ENCODE results near the gene DIAPH3. TPM values are rescaled to one million over a fixed set of nuclear protein-coding genes. Genes with fewer than 3 reads are reported as not detected.
A peak's percentile ranks its signal among the peaks of the same experiment; 100 is the strongest.

DIAPH3 gene
- total RNA-seq, 1 experiment from 2014 or later, result 27.6 TPM

GRCh38 chr13:59915252-59915651 lies 248.5 kb downstream of the DIAPH3 start (continued):
- TF ChIP-seq ARID4B (CRISPR knock-in tag; IDR thresholded peaks at IDR 0.05; ENCODE audit: borderline replicate concordance), result no peak
- TF ChIP-seq IRF2 (CRISPR knock-in tag; IDR thresholded peaks at IDR 0.05; ENCODE audit: borderline replicate concordance, low read depth), result no peak
- TF ChIP-seq USF1 (CRISPR knock-in tag; IDR thresholded peaks at IDR 0.05), result no peak
- no peak for TF ChIP-seq ZNF671 (CRISPR knock-in tag; IDR thresholded peaks at IDR 0.05)
- no peak for TF ChIP-seq JUN (CRISPR knock-in tag; IDR thresholded peaks at IDR 0.05)

GRCh38 chr13:59914556-59914955 lies 249.2 kb downstream of the DIAPH3 start:
- no peak for ATAC-seq
- no peak for TF ChIP-seq E2F5 (CRISPR knock-in tag; IDR thresholded peaks at IDR 0.05)
- no peak for TF ChIP-seq TP53 (CRISPR knock-in tag; IDR thresholded peaks at IDR 0.05)
- H3K9me3 Mint-ChIP-seq, result no peaks in the 10 kb centered on the region
- ChIA-PET POLR2A (no interaction called here), CTCF (no interaction called here)
- H3K4me1 Mint-ChIP-seq, result no peaks in the 10 kb centered on the region
- H3K27me3 Mint-ChIP-seq (ENCODE audit: low read depth), result no peaks in the 10 kb centered on the region
- H3K36me3 Mint-ChIP-seq, result no peaks in the 10 kb centered on the region
- H3K27ac Mint-ChIP-seq, result no peak overlapping the region
- no peak for DNase-seq (ENCODE audit: low spot score)
- H3K4me3 Mint-ChIP-seq, result no peak overlapping the region

- ChIA-PET CTCF (interaction anchor here (0.5 to 1.7 kb wide), 7 partner anchors 11 to 285 kb away, joined by 3 to 9 read pairs (median 3); no protein-coding TSS in a partner anchor), POLR2A (no interaction called here)
- Mint-ChIP-seq H3K4me3 (no peak overlapping the region), H3K9me3 (no peaks in the 10 kb centered on the region), H3K27me3 (ENCODE audit: low read depth) (no peaks in the 10 kb centered on the region), H3K27ac (no peak overlapping the region), H3K36me3 (no peaks in the 10 kb centered on the region), H3K4me1 (no peaks in the 10 kb centered on the region)
- ATAC-seq (peak; percentile 47; the same call in 1 of the 2 replicates), DNase-seq (ENCODE audit: low spot score) (no peak)
- no peak for TF ChIP-seq ZNF396 (CRISPR knock-in tag; IDR thresholded peaks at IDR 0.05; ENCODE audit: borderline replicate concordance)
- no peak for TF ChIP-seq ELF4 (CRISPR knock-in tag; IDR thresholded peaks at IDR 0.05; ENCODE audit: low read depth)
Observed at GRCh38 chr13:59906413-59907049, 257.2 kb downstream of the DIAPH3 start.

- ATAC-seq, result no peak
- Mint-ChIP-seq H3K4me1 (no peaks in the 10 kb centered on the region), H3K4me3 (no peak overlapping the region), H3K27me3 (ENCODE audit: low read depth) (no peaks in the 10 kb centered on the region), H3K9me3 (no peaks in the 10 kb centered on the region), H3K27ac (no peak overlapping the region), H3K36me3 (no peaks in the 10 kb centered on the region)
- no peak for DNase-seq (ENCODE audit: low spot score)
- ChIA-PET CTCF (no interaction called here), POLR2A (no interaction called here)
- no peak for TF ChIP-seq NR1H2 (CRISPR knock-in tag; IDR thresholded peaks at IDR 0.05)
- TF ChIP-seq RELA (CRISPR knock-in tag; IDR thresholded peaks at IDR 0.05; ENCODE audit: borderline replicate concordance), result no peak
- TF ChIP-seq ZNF512 (CRISPR knock-in tag; IDR thresholded peaks at IDR 0.05; ENCODE audit: borderline replicate concordance), result no peak
- TF ChIP-seq ZNF219 (CRISPR knock-in tag; IDR thresholded peaks at IDR 0.05; ENCODE audit: borderline replicate concordance), result no peak
- no peak for TF ChIP-seq ZNF416 (CRISPR knock-in tag; IDR thresholded peaks at IDR 0.05)
- no peak for TF ChIP-seq FOXJ3 (CRISPR knock-in tag; IDR thresholded peaks at IDR 0.05; ENCODE audit: borderline replicate concordance)
- TF ChIP-seq MAX (CRISPR knock-in tag; IDR thresholded peaks at IDR 0.05), result no peak
- no peak for TF ChIP-seq OVOL2 (CRISPR knock-in tag; IDR thresholded peaks at IDR 0.05; ENCODE audit: borderline replicate concordance)
- TF ChIP-seq ZMAT4 (CRISPR knock-in tag; IDR thresholded peaks at IDR 0.05), result no peak
- no peak for TF ChIP-seq ATF2 (CRISPR knock-in tag; IDR thresholded peaks at IDR 0.05; ENCODE audit: borderline replicate concordance, low read depth)
- TF ChIP-seq TCF7 (CRISPR knock-in tag; IDR thresholded peaks at IDR 0.05; ENCODE audit: low read depth), result no peak
- no peak for TF ChIP-seq MXD4 (CRISPR knock-in tag; IDR thresholded peaks at IDR 0.05; ENCODE audit: borderline replicate concordance)
Observed at GRCh38 chr13:59901191-59901590, 262.5 kb downstream of the DIAPH3 start.

All from WTC11 (cell line).